GM12801 (cell line): ENCODE results near the gene NPIPA3.
"Not testable (repeated sequence)": the region's sequence is repeated elsewhere in the genome, so short reads cannot be mapped to it uniquely, and the experiment has no call there.

ENCODE experiments used
- TF ChIP-seq, protein P1 (sequence below): IDR thresholded peaks from one replicate; pipeline ENCODE4 v1.5.1; 2011; ENCODE audit warnings: control low read depth; ENCODE audit not compliant: insufficient read length; ENCODE audit errors: extremely low read depth

NPIPA3 gene

DNA sequence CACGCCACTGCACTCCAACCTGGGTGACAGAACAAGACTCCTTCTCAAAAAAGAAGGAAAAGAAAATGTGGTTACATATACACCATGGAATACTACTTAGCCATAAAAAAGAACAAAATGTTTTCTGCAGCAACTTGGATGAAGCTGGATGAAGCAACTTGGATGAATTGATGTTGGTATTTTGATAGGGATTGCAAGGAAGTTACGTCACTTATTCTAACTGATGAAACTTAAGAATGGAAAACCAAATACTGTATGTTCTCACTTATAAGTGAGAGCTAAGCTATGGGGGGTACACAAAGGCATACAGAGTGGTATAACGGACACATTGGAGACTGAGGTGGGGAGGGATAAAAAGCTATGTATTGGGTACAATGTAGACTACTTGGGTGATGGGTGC, 26.6 kb upstream of the NPIPA3 start:
- TF ChIP-seq, protein P1, sequence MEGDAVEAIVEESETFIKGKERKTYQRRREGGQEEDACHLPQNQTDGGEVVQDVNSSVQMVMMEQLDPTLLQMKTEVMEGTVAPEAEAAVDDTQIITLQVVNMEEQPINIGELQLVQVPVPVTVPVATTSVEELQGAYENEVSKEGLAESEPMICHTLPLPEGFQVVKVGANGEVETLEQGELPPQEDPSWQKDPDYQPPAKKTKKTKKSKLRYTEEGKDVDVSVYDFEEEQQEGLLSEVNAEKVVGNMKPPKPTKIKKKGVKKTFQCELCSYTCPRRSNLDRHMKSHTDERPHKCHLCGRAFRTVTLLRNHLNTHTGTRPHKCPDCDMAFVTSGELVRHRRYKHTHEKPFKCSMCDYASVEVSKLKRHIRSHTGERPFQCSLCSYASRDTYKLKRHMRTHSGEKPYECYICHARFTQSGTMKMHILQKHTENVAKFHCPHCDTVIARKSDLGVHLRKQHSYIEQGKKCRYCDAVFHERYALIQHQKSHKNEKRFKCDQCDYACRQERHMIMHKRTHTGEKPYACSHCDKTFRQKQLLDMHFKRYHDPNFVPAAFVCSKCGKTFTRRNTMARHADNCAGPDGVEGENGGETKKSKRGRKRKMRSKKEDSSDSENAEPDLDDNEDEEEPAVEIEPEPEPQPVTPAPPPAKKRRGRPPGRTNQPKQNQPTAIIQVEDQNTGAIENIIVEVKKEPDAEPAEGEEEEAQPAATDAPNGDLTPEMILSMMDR: no peak

DNA sequence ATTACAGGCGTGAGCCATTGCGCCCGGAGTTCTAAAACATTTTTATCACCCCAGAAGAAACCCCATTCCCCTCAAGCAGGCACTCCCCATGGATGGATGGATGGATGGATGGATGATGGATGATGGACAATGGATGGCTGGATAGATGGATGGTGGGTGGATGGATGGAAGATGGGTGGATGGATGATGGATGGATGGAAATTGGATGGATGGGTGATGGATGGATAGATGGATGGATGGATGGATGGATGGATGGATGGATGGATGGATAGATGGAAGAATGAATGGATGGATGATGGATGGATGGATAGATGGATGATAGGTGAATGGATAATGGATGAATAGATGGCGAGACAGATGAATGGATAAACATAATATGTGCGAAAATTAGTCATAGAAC, 25.6 kb upstream of the NPIPA3 start:
- TF ChIP-seq, protein P1: no peak

DNA sequence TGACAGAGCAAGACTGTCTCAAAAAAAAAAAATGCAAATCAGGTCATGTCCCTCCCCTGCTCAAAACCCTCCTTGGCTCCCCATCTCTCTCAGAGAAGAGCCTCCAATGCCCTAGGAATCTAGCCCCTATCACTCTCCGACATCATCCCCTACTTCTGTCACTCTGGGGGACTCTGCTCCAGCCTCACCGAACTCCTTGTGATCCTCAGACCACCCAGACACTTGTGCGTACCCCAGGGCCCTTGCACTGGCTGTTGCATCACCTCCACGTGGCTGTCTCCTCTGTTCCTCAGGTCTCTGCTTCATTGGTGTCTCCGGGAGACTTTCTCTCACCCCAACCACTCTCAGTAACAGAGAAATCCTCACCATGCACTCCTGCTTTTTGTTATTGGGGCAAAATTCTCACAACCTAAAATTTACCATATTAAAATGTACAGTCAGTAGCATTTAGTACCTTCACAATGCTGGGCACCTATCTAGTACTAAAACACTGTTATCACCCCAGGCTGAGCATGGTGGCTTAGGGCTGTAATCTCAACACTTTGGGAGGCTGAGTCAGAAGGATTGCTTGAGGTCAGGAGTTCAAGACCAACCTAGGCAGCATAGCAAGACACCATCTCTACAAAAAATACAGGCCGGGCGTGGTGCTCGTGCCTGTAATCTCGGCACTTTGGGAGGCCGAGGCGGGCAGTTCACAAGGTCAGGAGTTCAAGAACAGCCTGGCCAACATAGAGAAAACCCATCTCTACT, 24.3 kb upstream of the NPIPA3 start:
- TF ChIP-seq, protein P1: no peak

DNA sequence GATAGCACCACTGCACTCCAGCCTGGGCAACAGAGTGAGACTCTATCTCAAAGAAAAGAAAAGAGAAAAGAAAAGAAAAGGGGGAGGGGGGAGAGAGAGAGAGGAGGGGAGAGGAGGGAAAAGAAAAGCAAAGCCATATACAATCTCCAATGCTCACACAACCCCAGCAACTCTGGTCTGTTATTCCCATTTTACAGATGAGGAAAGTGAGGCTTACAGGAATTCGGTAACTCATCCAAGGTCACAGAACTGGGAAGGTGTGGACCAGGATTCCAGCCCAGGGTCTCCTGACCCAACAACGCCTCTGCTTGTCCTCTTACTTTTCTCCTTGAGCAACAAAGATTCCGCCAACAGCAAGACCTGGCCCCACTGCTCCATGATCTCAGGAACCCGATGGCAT, 22.1 kb upstream of the NPIPA3 start:
- TF ChIP-seq, protein P1: no peak

DNA sequence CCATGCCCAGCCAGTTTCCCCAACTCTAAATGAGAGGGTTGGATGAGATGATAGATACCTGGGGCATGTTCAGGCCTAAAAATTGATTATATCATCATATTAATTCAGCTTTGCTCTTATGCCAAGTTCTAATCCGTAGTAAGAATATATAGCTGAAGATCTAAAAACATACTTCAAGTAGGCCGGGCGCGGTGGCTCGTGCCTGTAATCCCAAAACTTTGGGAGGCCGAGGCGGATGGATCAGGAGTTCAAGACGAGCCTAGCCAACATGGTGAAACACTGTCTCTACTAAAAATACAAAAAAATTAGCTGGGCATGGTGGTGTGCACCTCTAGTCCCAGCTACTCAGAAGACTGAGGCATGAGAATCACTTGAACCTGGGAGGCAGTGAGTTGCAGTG, 21.1 kb upstream of the NPIPA3 start:
- TF ChIP-seq, protein P1: no peak

DNA sequence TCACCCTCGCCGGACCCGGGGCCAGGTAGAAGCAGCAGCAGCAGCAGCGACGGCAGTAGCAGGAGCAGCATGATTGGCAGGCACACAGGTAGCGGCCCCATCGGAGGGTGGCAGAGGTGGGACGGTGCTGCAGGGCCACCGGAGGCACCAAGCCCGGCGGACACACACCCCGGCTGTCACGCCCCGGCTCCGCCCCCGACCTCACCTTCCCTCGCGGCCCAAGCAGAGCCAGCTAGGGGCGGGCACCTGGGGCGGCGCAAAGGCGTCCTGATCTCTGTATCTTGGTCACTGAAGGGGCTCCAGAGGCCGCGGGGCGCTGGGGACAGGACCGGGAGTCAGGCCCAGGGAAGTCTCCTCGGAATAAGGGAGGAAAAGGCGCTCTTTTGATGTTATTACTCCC, 9.1 kb upstream of the NPIPA3 start, which contains the start of gene PLA2G10:
Gene PLA2G10, minus strand, starts transcription at position 180 of the 400 bp plus-strand sequence. Its CDS starts 79 bp downstream, at position 101.
- TF ChIP-seq, protein P1: not testable (repeated sequence)

DNA sequence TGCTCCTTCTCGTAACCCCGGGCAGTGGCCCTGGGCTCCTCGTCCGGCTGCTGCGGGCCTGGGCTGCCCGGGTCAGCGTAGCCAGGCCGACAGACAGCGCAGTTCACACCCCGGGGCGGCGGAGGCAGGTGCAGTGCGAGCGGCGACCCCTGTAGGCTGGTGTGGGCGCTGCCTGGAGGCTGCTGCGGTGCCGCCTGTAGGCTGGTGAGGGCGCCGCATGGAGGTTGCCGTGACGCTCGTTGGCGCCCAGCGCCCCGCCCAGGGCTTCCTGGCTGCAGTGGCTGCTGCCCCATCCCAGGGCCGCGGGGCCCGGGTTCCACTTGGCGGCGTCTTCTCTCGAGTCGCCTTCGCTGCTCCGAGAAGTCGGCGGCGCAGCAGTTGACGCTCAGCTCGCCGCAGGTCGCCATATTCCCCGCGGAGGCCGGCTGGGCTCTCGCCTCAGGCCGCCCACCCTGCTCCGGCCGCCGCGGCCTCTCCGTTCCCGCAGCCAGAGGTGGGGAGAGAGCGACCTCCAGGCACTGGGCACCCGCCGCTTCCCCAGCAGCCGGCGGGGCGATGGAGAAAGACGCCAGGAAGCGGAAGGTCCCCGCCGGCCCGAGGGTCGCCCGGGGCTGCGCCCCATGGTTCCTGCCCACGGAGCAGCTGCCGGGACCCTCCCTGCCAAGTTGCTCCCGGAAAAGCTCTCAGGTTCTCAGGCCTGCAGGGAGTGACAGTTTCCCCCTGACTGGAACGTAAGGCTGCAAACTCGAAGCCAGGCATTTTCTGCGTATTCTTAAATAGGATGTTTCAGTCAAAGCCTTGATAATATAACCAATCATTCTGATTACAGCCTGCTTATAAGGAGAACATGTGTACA, 39.3 kb downstream of the NPIPA3 start, which contains the start of gene NPIPA2:
Gene NPIPA2, plus strand, starts transcription at position 261 of the 856 bp plus-strand sequence. CDS start 5,533 bp downstream, outside the sequence.
- TF ChIP-seq, protein P1: not testable (repeated sequence)
